Amniotic epithelial cell (primary cell): ENCODE measurements around the gene SIGLEC14.
"Not testable (repeated sequence)": the region's sequence is repeated elsewhere in the genome, so short reads cannot be mapped to it uniquely, and the experiment has no call there.

ENCODE experiments used
- DNase-seq: peaks from one replicate; pipeline ENCODE4 v3.0.0-alpha.2; 2010; ENCODE audit warnings: low read depth

The SIGLEC14 gene

DNA sequence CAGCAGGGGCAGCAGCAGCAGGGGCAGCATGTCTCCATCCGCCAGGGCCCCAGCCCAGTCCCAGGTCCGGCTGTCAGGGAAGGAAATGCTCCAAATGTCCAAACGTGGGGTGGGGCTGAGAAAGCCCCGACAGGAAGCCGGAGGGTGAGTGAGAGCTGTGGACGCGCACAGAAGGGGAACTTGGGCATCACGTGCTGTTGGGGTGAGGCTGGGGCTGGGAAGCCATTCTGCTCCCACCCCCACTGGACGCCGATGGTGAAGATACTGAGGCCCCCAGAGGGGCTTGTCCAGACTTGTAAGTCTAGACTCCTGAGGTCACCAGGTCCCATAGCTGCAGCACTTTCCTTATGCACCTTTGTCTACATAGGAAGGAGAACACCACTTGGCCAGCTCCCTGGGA is at the start of gene SIGLEC14:
Gene SIGLEC14 (minus strand): TSS at position 96 of the 400 bp plus-strand sequence. CDS start 66 bp downstream, at position 30.
- DNase-seq, result not testable (repeated sequence)

DNA sequence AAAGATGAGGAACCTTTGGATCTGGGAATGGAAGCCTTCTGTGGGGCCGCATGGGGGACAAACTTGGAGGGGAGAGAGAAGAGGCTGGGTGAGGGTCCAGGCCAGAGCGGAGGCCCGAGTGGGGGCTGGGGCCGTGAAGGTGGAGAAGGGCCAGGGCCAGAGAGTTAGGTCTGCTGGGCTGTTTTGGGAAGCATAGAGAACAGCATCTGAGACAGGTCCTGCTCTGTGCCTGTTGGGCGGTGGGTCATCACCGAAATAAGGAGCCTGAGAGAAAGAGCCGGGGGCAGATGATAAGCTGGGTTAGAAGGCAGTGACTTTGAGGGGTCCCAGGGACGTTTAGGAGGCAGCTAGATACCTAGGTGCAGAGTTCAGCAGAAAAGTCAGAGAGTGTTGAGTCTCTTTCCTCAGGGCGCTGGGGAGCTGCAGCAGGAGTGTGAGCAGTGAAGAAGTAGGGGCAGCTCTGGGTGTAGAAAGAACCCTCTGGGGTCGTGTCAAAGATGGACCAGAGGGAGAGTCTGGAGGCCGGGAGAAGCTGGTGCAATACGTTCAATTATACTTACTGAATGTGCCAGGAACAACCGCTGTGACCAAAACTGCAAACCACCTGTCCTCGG is 49.2 kb upstream of the SIGLEC14 start:
- no peak for DNase-seq

DNA sequence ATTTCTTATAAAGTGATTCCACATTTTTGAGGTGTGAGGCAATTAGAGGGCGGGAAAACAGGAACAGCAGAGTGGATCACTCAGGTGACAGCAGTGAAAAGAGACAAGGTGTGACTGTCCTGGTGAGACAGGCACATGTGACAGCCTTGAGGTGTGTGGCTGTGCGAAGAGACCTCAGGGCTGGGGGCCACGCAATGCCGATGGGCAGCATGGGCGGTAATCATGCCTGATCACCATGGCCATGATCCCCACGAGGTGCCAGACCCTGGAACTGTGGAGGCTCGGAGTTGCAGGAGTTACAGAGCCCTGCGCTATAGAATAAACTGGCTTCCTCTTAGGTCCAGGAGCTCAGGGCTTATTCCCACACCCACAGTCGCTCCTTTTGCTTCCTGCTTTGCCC is 48.5 kb upstream of the SIGLEC14 start:
- no peak for DNase-seq

- no peak for DNase-seq
Observed at GRCh38 chr19:51694318-51695085, 47.9 kb upstream of the SIGLEC14 start.

GRCh38 chr19:51693819-51694218 is 47.2 kb upstream of the SIGLEC14 start:
- DNase-seq, result no peak

- DNase-seq, result no peak
Observed at GRCh38 chr19:51693260-51693659, 46.6 kb upstream of the SIGLEC14 start, which contains the start of gene SPACA6. SPACA6 (plus strand) TSS chr19:51693330; CDS start chr19:51693527, 197 bp downstream.

DNA sequence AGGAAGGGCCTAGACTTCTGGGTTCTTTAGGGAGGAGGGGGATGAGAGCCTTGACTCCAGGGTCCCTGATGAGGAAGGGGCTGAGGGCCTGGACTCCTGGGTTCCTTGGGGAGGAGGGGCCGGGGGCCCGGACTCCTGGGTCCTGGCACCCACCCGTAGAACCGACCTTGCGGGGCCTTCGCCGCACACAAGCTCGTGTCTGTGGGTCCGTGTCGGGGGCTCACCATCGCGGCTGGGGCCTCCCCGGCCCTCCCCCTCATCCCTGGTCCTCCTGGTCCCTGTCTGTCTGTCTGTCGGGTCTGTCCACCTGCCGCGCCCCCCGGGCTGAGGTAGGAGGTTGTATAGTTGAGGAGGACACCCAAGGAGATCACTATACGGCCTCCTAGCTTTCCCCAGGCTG is 45.8 kb upstream of the SIGLEC14 start:
- no peak for DNase-seq

DNA sequence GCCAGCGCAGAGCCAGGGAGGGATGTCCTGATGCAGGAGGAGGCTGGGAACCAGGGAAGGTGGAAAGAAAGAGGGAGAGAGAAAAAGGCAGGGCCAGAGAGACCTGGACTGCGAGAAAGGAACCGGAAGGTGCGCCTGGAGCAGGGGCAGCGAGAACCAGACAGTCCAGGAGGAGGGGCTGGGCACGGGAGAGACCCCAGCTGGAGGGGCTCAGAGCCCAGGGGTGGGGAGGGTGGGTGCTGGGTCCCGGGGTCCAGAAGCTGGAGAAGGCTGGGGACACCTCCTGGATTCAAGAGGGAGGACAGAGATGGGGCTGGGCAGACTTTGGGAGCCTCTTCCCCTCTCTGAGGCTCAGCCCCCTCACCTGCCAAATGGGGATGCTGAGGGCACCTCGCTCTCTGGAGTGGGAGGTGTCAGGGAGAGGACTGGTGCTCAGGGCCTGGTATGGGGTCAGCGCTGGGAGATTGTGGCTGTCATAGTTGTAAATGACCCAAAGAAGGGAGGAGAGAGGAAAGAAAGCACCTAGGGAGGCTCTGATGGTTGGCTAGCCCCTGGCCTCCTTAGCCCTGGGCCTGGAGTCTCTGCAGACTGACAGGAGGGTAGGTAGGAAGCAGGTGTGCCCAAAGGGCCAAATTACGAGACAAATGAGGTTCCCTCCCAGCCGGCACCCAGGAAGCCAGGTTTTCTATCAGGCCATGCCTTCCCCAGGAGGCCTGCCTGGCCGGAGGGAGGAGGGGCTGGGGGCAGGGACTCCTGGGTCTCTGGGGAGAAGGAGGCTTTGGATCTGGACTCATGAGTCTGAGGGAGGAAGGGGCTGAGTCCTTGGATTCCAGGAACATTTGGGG is 45.2 kb upstream of the SIGLEC14 start:
- DNase-seq, result no peak

GRCh38 chr19:51691074-51691583 is 44.5 kb upstream of the SIGLEC14 start:
- DNase-seq, result peak; percentile 81

DNA sequence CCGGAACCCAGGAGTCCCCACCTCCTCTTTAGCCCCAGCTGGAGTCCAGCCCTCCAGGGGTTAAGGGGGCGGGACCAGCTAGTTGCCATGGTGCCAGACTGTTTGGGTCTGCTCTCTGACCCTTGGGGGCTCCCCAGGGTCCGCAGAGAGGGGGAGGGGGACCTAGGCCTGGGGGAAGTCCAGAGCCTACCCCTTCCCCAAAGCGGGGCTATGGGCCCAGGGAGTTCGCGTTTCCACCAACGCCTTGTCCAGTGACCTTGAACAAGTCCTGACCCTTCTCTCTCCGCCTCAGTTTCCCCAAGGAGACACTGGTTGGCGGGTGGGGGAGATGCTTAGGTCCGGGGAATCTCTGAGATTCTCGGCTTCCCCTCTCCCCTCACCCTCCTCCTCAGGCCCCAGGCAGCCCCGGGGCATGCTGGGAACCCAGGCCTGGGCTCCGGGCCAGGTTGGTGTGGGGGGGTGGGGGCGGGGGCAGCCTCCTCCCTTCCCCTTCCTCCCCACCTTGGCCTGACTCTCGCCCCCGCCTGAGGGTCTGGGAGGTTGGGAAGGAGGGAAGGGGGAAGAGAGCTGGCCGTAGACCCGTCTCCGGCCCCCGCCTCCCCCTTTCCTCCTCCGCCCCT is 43.9 kb upstream of the SIGLEC14 start:
- peak; percentile 82 for DNase-seq

- peak; percentile 71 for DNase-seq
Observed at GRCh38 chr19:51689751-51690453, 43.3 kb upstream of the SIGLEC14 start.

DNA sequence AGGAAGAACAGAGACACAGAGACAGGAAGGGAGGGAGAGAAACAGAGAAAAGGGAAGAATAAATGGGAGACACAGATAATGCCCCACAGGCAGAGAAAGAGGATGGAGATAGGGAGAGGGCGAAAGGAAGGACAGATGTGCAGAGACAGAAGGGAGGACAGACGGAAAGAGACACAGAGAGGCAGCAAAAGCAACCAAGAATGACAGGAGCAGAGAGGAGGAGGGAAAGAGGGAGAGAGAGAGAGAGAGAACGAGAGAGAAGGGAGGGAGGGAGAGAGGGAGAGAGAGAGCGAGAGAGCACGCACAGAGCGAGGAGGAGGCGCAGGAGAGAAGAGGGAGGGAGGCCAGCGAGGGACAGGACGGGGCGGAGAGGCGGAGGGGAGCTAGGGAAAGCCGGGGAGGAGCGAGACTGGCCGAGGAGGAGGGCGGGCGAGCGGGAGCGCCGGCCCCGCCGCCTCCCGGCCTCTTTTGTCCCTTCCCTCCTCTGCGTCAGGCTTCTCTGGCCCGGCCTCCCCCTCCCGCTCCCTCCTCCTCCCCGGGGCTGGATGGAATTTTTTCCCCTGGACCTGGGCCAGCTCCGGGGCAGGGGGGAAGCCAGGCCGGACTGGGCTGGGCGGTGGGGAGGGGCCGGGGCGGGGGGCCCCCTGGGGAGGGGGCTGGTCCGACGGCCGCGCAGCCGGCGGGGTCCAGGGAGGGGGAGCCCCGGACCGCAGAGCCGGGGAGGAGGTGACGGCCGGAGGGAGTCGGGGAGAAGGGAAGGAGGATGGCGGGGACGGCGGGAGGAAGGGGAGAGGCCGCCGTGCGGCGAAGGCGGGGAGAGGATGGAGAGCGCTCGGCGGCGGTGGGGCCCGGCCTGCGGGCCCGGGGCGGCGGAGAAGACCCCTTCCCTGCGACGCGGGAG is 42.3 kb upstream of the SIGLEC14 start:
- peak; percentile 98 for DNase-seq

DNA sequence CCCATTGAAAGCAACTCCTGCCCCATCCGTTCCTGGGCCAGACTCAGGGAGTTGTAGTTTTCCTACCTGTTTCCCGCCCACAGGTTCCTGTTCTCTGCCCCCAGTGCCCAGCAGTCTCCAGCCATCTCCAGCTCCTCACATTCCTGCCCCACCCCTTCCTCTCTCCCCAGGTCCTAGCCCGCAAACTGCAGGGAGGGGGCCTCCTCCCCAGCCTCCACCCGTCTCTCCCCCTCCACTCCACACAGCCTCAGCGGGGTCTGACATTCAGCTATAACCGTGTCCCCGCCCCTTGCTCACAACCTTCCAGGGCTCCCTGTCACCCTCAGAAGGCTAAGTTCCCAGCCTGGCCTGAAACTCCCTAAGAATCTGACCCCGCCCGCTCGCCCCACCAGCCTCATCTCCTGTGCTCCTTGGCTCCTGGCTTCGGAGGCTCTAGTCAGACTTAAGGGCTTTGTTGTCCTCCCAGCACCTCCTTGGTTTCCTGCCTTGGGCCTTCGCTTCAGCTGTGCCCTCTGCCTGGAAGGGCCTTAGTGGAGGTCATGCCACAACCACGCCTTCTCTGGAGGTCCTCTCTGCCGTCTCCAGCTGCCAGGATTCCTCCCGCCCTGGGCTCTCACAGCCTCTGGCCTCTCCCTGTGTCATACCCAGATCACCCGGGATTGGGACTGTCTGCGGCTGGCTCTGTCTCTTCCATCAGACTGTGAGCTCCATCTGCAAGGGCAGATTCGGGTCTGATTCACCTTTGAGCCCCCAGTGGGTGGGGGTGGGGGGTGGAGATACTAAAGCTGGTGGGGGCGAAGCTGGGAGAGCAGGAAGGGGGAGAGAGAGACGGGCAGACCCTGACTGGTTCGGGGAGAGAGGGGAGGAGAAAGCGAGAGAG is 41.4 kb upstream of the SIGLEC14 start:
- peak; percentile 73 for DNase-seq

GRCh38 chr19:51686171-51686570 is 39.5 kb upstream of the SIGLEC14 start:
- no peak for DNase-seq

DNA sequence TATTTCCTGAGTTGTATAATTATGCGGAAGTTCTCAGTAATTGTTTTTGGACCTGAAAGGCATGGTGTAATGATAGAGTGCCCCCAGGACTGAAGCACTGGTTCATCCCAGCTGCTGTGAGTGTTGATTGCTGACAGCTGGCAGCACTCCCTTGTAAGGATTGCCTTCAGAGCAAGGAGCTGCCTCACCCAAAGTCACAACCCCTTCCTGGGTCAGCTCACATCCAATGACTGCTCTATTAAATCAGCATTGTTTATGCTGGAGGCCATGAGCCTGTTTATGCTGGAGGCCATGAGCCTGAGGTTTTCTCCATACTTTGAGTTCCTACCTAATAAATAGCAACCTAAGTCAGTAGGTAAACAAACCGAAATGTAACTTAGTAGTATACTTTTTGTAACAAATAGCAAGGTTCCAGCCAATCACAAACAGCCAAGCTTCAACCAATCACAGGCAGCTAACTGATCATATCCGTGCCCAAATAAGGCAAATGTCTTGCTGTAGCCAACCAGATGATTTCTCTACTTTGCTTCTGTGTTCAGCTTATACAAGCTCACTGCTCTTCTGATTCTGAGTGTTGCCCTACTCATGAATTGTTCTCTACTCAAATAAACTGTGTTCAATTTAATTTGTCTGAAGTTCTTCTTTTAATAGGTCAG is 34.8 kb upstream of the SIGLEC14 start:
- DNase-seq, result no peak

DNA sequence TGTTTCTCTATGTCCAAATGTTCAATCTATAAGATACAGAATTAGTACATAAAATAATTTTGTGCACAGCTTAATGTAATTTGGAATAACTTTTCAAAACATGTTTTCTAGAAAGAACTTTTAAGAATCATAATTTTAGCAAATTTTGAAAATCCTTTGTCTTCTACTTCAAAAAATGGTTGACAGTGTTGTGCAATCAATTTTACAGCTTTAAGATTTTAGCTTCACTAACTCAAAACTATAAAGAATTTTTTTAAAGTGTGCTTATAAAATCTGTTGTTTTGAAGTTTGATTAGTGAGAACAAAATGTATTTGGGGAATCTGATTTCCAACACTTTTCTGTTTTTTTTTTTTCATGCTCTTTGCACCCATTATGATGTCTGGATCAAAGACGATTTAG is 33.8 kb upstream of the SIGLEC14 start:
- DNase-seq, result no peak

- no peak for DNase-seq
Observed at GRCh38 chr19:51676566-51677083, 30.0 kb upstream of the SIGLEC14 start.

DNA sequence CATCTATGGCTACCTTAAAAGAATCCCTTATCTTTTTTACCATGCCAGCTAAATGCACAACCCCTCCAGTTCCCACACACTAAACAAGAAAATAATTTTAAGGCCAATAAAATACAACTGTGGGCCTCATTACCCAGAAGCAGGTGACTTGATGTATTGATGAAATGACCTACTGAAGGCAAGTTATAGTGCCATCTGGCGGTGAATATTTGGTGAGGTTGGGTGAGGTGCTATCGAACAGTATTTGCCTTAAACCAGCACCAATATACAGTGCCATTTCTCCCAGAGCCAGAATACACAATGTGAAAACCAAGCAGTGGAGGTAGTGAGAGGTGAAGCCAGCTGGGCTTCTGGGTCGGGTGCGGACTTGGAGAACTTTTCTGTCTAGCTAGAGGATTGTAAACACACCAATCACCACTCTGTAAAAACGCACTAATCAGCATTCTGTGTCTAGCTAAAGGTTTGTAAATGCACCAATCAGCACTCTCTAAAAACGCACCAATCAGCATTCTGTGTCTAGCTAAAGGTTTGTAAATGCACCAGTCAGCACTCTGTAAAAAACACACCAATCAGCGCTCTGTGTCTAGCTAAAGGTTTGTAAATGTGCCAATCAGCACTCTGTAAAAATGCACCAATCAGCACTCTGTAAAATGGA is 29.4 kb upstream of the SIGLEC14 start:
- not testable (repeated sequence) for DNase-seq
